Trophoblast cell (in vitro differentiated cells and primary cell): ENCODE measurements around the gene HIVEP3.
A peak's percentile ranks its signal among the peaks of the same experiment; 100 is the strongest.

ENCODE experiments used
- DNase-seq, 2 donors: peaks; one replicate each; pipeline ENCODE4 v3.0.0-alpha.2; 2016
- H2AFZ ChIP-seq: 2 replicates; pipeline ENCODE4 v1.6.1; 2013; ENCODE audit warnings: low read length, moderate library complexity, mild to moderate bottlenecking; ENCODE audit not compliant: insufficient read depth, poor library complexity
- H2AK5ac ChIP-seq: 2 replicates; pipeline ENCODE4 v1.6.1; 2013; ENCODE audit warnings: mild to moderate bottlenecking, low read length
- H2BK120ac ChIP-seq: 2 replicates; pipeline ENCODE4 v1.6.1; 2013; ENCODE audit warnings: low read length, mild to moderate bottlenecking, moderate library complexity; ENCODE audit not compliant: insufficient read depth, poor library complexity
- H2BK12ac ChIP-seq: 2 replicates; pipeline ENCODE4 v1.6.1; 2013; ENCODE audit warnings: mild to moderate bottlenecking, low read length, moderate library complexity
- H2BK5ac ChIP-seq: 2 replicates; pipeline ENCODE4 v1.6.1; 2013; ENCODE audit warnings: low read length, low read depth, moderate library complexity, mild to moderate bottlenecking; ENCODE audit not compliant: poor library complexity
- H3K14ac ChIP-seq: 2 replicates; pipeline ENCODE4 v1.6.1; 2013; ENCODE audit warnings: mild to moderate bottlenecking, low read length
- H3K18ac ChIP-seq: 2 replicates; pipeline ENCODE4 v1.6.1; 2013; ENCODE audit warnings: mild to moderate bottlenecking, low read length
- H3K23ac ChIP-seq: 2 replicates; pipeline ENCODE4 v1.6.1; 2013; ENCODE audit warnings: low read length
- H3K27ac ChIP-seq: 2 replicates; pipeline ENCODE4 v1.5.1; 2013; ENCODE audit warnings: low read depth, mild to moderate bottlenecking, inconsistent platforms, low read length, moderate library complexity
- H3K27me3 ChIP-seq: 2 replicates; pipeline ENCODE4 v1.6.1; 2013; ENCODE audit warnings: inconsistent platforms, mild to moderate bottlenecking, low read length, moderate library complexity; ENCODE audit not compliant: insufficient read depth
- H3K36me3 ChIP-seq, 2 experiments: 1 replicate in 1 of 2; 2 replicates in 1 of 2; pipeline ENCODE4 v1.6.1; 2013; ENCODE audit warnings: low read length in 2 of 2, mild to moderate bottlenecking in 2 of 2, moderate library complexity in 1 of 2; ENCODE audit not compliant: insufficient read depth in 2 of 2, control insufficient read depth in 1 of 2
- H3K4ac ChIP-seq: 2 replicates; pipeline ENCODE4 v1.6.1; 2013; ENCODE audit warnings: low read depth, mild to moderate bottlenecking, low read length, moderate library complexity
- H3K4me1 ChIP-seq, 2 experiments: 1 replicate in 1 of 2; 2 replicates in 1 of 2; pipeline ENCODE4 v1.6.1; 2013; ENCODE audit warnings: low read length in 2 of 2, mild to moderate bottlenecking in 2 of 2, moderate library complexity in 1 of 2; ENCODE audit not compliant: insufficient read depth in 2 of 2, control insufficient read depth in 1 of 2
- H3K4me2 ChIP-seq: 2 replicates; pipeline ENCODE4 v1.6.1; 2013; ENCODE audit warnings: inconsistent platforms, mild to moderate bottlenecking, low read length, moderate library complexity
- H3K4me3 ChIP-seq: 2 replicates; pipeline ENCODE4 v1.5.1; 2013; ENCODE audit warnings: mild to moderate bottlenecking, low read depth, low read length, inconsistent platforms
- H3K79me1 ChIP-seq: one replicate; pipeline ENCODE4 v1.6.1; 2013; ENCODE audit warnings: low read length
- H3K79me2 ChIP-seq: 2 replicates; pipeline ENCODE4 v1.6.1; 2013; ENCODE audit warnings: low read length, mild to moderate bottlenecking; ENCODE audit not compliant: control insufficient read depth, insufficient read depth, poor library complexity
- H3K9ac ChIP-seq: 2 replicates; pipeline ENCODE4 v1.6.1; 2013; ENCODE audit warnings: mild to moderate bottlenecking, low read length
- H3K9me3 ChIP-seq: 2 replicates; pipeline ENCODE4 v1.6.1; 2013; ENCODE audit warnings: low read depth, mild to moderate bottlenecking, control low read depth, inconsistent platforms, low read length; ENCODE audit not compliant: insufficient read depth
- H4K12ac ChIP-seq: 2 replicates; pipeline ENCODE4 v1.6.1; 2013; ENCODE audit warnings: low read depth, mild to moderate bottlenecking, low read length, moderate library complexity
- H4K8ac ChIP-seq: 2 replicates; pipeline ENCODE4 v1.6.1; 2013; ENCODE audit warnings: low read depth, mild to moderate bottlenecking, low read length, moderate library complexity
- H4K91ac ChIP-seq: one replicate; pipeline ENCODE4 v1.6.1; 2013; ENCODE audit warnings: low read depth, mild to moderate bottlenecking, low read length, moderate library complexity
- WGBS: extraction: QIAGEN DNeasy Blood & Tissue Kit; methylation state at CpG from one replicate; pipeline ENCODE4 v1.1.7; 2013; ENCODE audit warnings: missing lambda C conversion rate; ENCODE audit not compliant: insufficient read length, insufficient coverage; ENCODE audit errors: extremely low coverage; 5-methylcytosine and 5-hydroxymethylcytosine counted together

HIVEP3 gene

DNA sequence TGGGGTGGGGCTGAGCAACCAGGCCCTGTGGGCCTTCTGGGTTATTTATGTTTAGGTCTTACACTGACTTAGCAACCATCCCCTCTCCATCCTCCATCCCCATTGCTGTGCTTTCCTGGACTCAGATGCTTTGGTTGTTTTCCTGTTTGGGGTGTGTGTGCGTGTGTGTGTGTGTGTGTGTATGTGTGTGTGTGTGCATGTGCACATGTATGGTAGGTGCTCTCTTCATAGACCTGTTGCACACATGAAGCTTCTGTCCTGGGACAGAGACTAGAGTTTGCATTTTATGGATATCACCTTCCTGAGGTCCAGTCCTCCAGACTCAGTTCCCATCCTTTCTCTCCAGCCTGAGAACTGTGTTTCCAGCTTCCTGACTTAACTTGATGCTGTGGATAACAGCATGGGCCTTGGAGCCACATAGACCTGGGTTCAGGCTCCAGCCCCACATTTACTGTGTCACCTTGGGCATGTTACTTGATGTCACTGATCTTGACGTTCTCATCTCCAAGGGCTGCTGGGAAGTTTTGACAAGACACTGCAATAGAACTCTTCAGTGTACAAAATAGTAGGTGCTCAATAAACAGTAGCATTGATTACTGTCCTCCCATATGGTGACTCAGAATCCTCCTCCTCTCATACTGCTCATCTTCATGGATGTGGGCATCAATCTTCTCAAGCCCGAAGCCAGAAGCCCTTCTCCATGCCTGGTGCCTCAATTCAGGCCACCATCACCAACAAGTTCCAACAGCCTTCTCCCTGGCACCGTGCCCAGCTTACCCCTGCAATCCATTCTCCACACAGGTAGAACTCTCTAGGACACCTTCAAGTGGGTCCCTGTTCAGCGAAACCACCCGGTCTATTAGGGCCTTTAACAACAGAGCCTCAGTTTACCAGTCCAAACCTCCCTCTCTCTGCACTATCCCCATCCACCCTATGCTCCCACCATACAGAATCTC, 252.5 kb downstream of the HIVEP3 start:
- whole genome bisulfite sequencing = no CpG with 5 or more reads among the region's 6 CpGs

DNA sequence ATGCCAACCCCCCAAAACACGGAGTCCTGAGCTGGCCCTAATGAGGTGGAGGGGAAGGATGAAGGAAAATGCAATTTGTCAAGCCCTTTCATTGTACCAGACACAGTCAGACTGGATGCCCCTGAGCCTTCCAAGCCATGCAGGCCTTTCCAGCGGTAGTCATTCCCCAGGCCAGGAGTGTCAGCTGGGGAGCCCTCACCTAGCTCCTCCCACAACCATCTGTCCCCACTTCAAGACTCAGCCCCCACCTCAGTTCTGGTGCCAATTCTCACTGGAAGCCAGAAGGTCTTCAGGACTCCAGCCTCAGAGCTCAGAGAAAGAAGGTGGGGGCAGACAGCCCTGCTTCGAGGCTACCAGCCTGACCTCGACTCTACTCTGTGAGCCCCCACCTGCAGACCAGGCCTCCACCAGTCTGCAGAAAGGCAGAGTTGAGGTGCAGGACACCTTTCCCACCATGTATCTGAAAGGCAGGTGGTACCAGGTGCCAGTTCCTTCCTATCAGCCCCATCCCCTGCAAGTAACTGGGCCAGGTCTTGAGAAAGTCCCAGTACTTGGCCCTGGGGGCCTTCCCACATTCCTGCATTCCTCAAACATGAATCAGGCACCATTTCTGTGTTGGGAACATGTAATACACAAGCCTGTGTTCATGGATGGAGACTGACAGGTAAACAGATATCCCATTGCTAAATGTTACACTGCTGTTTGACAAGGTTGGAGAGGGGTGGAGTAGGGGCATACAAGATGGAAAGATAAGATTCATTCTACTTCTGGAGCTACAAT, 253.7 kb downstream of the HIVEP3 start:
- Histone ChIP-seq H2BK12ac (peak overlapping the region; percentile 37), H3K4ac (no peak overlapping the region), H2BK5ac (no peak overlapping the region), H2AFZ (no peak overlapping the region), H2BK120ac (peak overlapping the region; percentile 29), H3K36me3 (no peaks in the 10 kb centered on the region), H4K8ac (no peak overlapping the region), H2AK5ac (no peak overlapping the region), H3K27me3 (peaks cover 7% of the 10 kb centered on the region), H3K23ac (no peak overlapping the region), H3K79me1 (peaks cover 9% of the 10 kb centered on the region), H3K9me3 (no peaks in the 10 kb centered on the region), H4K12ac (no peak overlapping the region), H4K91ac (peak overlapping the region; percentile 4), H3K14ac (peak overlapping the region; percentile 1), H3K4me3 (no peak overlapping the region), H3K9ac (no peak overlapping the region), H3K27ac (peak overlapping the region; percentile 41), H3K4me2 (peak overlapping the region; percentile 33), H3K79me2 (no peaks in the 10 kb centered on the region), H3K4me1 (peaks cover 39% of the 10 kb centered on the region in 2 experiments), H3K18ac (no peak overlapping the region)
- WGBS = no CpG with 5 or more reads among the region's 4 CpGs
- DNase-seq = peak; percentile 99 to 100

More for the DNA sequence above, 252.5 kb downstream of the HIVEP3 start:
- no peak overlapping the region for H2BK12ac ChIP-seq
- H2AK5ac ChIP-seq = no peak overlapping the region
- H3K27me3 ChIP-seq = peaks cover 6% of the 10 kb centered on the region
- H3K27ac ChIP-seq = no peak overlapping the region
- H3K36me3 ChIP-seq = no peaks in the 10 kb centered on the region
- H3K9ac ChIP-seq = no peak overlapping the region
- no peak overlapping the region for H3K23ac ChIP-seq
- H2BK5ac ChIP-seq = no peak overlapping the region
- H3K4me1 ChIP-seq = peaks cover 39 to 42% of the 10 kb centered on the region in 2 experiments
- no peak overlapping the region for H4K12ac ChIP-seq
- H3K4me2 ChIP-seq = no peak overlapping the region
- no peaks in the 10 kb centered on the region for H3K79me2 ChIP-seq
- H4K91ac ChIP-seq = no peak overlapping the region
- H3K4ac ChIP-seq = no peak overlapping the region
- no peak overlapping the region for H4K8ac ChIP-seq
- no peak overlapping the region for H3K14ac ChIP-seq
- H2BK120ac ChIP-seq = no peak overlapping the region
- H2AFZ ChIP-seq = no peak overlapping the region
- no peaks in the 10 kb centered on the region for H3K9me3 ChIP-seq
- H3K4me3 ChIP-seq = no peak overlapping the region
- H3K18ac ChIP-seq = no peak overlapping the region
- H3K79me1 ChIP-seq = peaks cover 9% of the 10 kb centered on the region
- DNase-seq = no peak

DNA sequence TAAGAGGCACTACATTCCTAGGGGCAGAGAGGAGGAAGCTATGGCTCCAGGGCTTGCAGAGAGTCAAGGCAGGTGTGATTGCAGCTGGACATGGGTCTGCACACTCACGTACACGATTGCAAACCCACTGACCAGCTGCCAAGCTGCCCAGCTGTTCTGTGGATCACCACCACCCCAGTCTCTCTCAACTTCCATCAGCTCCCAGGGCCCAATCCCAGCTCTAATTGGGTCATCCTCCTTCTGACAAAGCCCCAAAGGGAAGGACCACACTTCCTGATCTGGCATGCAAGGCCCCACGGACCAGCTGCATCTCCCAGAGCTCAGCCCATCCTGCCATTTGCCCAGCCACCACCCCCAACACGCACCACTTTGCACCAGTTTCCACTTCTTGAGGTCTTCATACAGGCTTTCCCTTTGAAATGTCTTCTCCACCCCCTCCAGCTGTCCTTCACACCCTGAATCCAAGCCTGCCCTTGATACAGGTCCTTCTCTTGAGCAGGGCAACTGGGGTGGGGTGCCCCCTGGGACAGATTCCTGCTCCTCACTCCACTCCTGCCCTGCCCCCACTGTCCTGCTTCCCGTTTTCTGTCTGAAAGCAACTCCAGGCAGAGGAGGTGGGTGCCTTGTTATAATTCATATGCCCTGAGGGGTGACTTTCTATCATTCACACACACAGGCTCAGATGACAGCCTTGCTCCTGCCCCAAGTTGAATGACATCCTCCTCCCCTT, 254.9 kb downstream of the HIVEP3 start:
- Histone ChIP-seq H3K79me2 (no peaks in the 10 kb centered on the region), H4K8ac (no peak overlapping the region), H3K23ac (no peak overlapping the region), H2BK12ac (peak overlapping the region; percentile 33), H2BK5ac (no peak overlapping the region), H3K9me3 (peaks cover 3% of the 10 kb centered on the region), H3K14ac (no peak overlapping the region), H3K27ac (no peak overlapping the region), H2BK120ac (no peak overlapping the region), H3K36me3 (no peaks in the 10 kb centered on the region), H4K91ac (peak overlapping the region; percentile 4), H3K27me3 (peaks cover 7% of the 10 kb centered on the region), H3K4me3 (no peak overlapping the region), H3K4ac (no peak overlapping the region), H2AFZ (no peak overlapping the region), H3K79me1 (peaks cover 9% of the 10 kb centered on the region), H3K9ac (no peak overlapping the region), H3K18ac (no peak overlapping the region), H3K4me2 (no peak overlapping the region), H4K12ac (no peak overlapping the region), H2AK5ac (peak overlapping the region; percentile 59), H3K4me1 (peaks cover 39% of the 10 kb centered on the region in 2 experiments)
- DNase-seq = peak in 1 of 2 donors; percentile 3
- no CpG with 5 or more reads among the region's 5 CpGs for WGBS
